Umbilical cord (tissue), 2 donors: Measurements from ENCODE around the gene NAT10. TPM values are rescaled to one million over a fixed set of nuclear protein-coding genes. Genes with fewer than 3 reads are reported as not detected.

ENCODE experiments used
- DNase-seq: peaks from one replicate; pipeline ENCODE4 v3.0.0-alpha.2; 2015; ENCODE audit warnings: low spot score
- total RNA-seq: library from RNA; depleted of rRNA; stranded (reverse); fragments of >200 nt; gene quantifications from one replicate; pipeline ENCODE4 v1.2.3, GENCODE V29; 2014; ENCODE audit warnings: low replicate concordance; ENCODE audit not compliant: insufficient read depth

The NAT10 gene
- total RNA-seq, 1 donor from 2014 or later, result 19.7 TPM

DNA sequence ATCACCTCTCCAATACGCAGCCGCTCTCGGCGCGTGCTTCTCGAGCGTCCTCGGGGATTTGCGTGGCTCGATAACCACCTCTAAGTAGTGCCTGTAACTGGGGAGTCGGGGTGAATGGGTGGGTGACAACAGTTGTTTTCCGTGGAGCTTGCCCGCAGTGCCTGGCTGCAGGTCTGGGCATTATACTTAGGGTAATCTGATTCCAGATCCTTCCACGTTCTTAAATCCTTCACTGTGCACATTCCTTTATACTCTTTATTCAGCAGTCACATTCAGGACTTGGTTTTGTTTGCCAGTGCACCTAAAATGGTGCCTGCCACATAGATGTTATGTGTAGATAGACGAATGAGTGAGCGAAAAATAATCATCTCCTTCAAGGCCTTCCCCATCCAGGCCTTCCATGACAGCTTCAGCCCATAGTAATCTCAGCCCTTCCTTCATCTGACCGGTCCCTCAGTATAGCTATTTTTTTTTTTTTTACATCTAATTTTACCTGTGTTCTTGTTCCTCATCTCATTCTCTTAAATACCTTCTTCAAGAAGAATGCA, 602 bp downstream of the NAT10 start:
- no peak for DNase-seq

- no peak for DNase-seq
Measured at GRCh38 chr11:34111722-34112270, 6.4 kb downstream of the NAT10 start.

DNA sequence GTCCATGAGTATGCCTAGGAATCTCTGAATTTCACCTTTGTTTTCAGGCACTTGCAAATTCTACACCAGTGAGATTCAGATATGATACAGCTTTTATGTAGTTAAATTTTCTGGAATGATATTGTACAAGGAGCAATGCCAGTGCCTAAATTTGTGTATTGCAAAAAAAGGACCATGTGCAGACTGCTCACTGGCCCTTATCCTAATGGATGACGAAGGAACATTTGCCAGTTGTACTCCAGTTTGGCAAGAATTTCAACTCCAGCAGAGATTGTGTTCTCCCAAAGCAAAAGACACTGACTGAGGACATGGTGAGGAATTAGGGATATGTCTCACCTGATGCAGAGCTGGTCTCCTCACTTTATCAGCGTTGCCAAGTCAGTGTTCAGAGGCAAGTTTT, 8.6 kb downstream of the NAT10 start:
- DNase-seq, result no peak

GRCh38 chr11:34114471-34114870, 9.0 kb downstream of the NAT10 start:
- no peak for DNase-seq

DNA sequence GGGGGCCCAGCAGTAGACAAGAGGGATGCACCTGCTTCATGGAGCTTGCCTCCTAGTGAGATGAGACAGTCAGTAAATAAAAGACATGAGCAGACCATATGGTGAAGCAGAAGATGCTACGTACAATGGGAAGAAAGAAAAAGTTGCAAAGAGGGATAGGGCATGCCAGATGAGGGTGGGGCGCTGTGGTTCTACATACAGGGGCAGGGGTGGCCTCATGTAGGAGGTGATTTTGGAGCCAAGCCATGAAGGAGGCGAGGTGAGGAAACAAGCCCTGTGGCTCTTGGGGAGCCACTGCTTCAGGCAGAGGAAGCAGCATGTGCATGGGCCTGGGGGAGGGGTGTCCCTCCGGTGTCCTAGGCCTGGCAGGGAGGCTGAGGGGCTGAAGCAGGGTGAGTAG, 15.2 kb downstream of the NAT10 start:
- DNase-seq, result no peak

DNA sequence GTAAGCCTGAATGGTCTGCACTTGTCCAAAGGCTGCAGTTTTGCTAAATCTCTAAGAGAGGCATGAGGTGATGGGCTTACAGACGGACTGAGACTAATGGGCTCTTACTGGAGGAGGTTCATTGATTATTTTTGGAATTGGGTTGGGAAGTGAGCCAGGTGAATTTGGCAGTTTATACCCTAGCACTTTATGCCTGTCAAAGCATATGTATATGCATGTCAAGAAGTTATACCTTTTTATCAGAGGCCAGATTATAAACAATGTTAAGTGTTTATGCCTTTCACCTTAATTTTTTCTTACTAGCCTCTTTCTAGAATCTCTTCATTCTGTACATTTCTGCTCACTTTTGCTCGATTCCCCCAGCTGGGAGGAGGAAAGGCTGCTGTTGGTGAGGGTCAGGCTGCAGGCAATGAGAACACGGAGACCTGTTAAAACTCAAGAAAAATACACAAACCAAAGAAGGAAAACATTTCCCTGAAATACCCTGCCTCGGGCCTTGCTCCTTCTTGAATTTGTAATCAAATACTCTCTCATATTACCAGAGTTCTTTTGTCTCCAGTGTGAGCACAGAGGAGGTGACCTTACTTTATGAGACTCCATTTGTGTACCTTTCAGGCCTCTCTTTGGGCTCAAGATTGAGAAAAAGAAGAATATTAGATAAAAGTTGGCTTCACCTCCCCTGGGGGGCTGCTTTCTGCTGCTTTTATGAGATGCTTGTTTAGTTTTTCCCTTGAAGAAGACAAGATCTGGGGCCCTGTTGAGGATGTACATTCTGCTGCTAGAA, 19.6 kb downstream of the NAT10 start:
- no peak for DNase-seq

GRCh38 chr11:34126959-34127848, 21.8 kb downstream of the NAT10 start:
- DNase-seq, result no peak

DNA sequence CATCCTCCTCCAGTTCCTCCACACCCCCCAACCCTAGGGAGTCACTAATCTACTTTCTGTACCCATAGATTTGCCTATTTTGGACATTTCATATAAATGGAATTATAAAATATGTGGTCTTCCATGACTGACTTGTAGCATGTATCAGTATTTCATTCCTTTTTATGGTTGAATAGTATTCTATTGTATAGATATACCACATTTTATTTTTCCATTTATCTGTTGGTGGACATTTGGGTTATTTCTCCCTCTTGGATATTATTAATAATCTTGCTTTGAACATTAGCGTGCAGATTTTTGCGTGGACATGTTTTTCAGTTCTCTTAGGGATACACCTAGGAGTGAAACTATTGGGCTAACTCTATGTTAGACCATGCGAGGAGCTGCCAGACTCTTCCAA, 23.4 kb downstream of the NAT10 start:
- no peak for DNase-seq

GRCh38 chr11:34132261-34132965, 27.0 kb downstream of the NAT10 start:
- DNase-seq, result no peak

DNA sequence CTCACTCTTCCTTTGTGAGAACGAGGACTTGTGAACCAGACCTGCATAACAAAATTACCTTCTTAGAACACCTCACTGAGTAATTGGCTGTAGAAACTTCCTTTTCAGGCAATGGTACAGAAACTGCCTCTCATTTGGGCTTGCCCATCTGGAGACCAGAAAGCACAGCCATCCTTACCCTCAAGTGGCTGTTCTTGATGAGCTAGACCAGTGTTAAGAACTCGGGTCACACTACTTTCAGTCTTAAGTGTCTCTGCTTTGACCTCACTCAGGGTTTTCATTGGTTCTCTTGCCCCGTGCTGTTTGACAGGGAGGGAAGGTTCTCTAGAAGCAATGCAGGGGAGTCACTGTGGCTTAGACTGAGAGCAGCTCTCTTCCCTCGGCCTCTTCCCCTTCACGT, 29.3 kb downstream of the NAT10 start:
- DNase-seq, result no peak

- DNase-seq, result no peak
Measured at GRCh38 chr11:34135439-34135838, 30.0 kb downstream of the NAT10 start.

DNA sequence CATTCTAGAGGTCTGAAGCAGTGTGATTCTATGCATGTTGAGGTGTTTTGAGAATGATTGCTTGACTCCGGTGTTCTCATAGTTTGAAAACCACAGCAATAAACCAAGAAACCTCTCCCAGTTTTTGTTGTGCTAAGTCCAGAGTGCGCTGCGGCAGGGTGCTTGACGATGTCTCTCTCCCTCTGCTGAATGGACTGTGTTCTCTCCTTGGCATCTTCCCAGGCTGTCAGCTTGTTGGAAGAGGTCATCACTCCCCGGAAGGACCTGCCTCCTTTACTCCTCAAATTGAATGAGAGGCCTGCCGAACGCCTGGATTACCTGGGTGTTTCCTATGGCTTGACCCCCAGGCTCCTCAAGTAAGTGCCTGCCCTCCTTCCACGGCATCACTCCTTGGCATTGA, 31.0 kb downstream of the NAT10 start:
- DNase-seq, result no peak

GRCh38 chr11:34139346-34139745, 33.9 kb downstream of the NAT10 start:
- no peak for DNase-seq

DNA sequence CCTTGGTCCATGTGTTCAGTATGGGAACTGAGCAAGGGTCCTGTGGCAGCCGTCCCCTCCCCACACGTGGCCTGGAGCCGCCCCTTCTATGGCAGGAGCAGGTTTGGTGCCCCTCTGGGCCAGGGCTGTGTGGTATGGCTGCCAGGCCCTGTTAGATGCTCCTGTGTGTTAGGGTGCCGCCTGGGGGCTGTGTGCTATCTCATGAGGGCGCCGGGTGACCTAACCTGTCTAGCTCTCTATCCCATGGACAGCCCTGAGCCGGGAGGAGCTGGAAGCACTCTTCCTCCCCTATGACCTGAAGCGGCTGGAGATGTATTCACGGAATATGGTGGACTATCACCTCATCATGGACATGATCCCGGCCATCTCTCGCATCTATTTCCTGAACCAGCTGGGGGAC, 34.7 kb downstream of the NAT10 start:
- DNase-seq, result no peak

DNA sequence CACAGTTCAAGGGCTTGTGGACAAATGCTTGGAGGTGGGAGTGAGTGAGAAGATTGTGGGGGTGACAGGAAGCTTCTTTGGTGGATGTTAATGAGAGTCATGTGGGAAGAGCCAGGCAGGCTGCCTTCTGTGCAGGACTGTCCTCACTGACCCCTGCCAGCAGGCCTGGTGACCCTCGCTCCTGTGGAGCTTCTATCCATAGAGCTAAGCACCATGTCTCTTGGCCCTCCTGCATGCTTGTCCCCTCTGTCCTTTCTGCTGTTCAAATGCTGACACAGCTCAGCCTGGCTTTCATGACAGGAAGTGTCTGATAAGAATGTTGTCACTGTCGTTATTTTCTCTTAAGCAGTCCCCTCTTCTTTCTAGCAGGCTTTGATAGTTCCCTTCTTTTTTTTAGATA, 37.6 kb downstream of the NAT10 start:
- DNase-seq, result no peak

DNA sequence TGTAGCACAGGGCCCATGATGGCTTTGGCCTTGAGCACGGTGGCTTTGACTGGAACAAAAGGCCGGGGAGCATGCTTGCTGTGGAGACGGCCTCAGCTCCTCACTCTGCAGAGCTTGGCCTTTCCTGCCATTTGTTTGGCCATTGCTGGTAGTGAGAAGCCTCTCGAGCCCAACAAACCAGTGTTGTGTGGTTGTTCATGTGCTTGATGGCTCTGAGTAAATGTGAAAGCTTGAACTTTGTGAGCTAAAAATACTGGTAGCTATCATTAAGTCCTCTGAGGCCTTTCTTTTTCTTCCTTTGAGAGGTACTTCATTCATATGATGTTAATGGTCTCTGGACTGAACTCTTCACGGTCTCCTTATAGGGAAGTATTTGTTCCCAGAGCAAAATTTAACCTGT, 39.6 kb downstream of the NAT10 start:
- no peak for DNase-seq

GRCh38 chr11:34145847-34146381, 40.5 kb downstream of the NAT10 start:
- DNase-seq, result no peak

DNA sequence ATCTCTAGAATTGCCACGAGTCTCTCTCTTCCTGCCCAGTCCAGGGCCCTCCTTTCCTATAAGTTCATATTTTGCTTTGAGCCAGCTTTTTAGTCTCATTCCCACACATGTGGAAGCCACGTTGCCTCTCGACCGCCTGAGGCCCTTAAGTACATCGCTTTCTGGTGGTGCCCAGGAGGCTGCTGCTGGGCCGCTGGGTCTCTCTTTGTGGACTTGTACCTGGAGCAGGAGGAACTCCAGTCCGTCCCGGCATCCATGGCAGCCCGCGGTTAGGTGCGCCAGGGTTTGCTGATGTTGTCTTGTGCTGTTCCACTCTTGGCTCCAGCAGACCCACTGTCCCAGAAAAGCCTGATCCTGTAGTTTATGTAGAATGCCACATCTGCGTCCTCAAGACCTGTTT, 41.0 kb downstream of the NAT10 start:
- DNase-seq, result no peak

- no peak for DNase-seq
Measured at GRCh38 chr11:34146866-34147265, 41.4 kb downstream of the NAT10 start.

DNA sequence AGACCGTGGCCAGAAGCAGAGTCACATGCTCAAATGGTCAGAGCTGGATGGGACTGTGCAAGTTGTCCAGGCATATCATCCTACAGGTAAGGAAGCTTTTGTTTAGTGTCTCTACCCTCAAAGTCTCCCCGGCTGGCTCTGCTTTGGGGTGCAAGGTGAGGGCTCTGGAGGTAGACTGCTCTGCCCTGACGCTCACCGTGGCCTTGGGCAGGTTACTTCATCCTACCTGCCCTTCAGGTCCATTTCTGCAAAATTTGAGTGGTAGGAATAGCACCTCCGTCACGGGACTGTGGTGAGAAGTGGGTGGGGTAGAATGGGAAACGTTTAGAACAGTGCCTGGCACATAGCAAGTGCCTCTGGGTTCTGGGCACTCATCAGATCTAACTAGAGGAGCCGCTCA, 42.2 kb downstream of the NAT10 start:
- DNase-seq, result no peak

DNA sequence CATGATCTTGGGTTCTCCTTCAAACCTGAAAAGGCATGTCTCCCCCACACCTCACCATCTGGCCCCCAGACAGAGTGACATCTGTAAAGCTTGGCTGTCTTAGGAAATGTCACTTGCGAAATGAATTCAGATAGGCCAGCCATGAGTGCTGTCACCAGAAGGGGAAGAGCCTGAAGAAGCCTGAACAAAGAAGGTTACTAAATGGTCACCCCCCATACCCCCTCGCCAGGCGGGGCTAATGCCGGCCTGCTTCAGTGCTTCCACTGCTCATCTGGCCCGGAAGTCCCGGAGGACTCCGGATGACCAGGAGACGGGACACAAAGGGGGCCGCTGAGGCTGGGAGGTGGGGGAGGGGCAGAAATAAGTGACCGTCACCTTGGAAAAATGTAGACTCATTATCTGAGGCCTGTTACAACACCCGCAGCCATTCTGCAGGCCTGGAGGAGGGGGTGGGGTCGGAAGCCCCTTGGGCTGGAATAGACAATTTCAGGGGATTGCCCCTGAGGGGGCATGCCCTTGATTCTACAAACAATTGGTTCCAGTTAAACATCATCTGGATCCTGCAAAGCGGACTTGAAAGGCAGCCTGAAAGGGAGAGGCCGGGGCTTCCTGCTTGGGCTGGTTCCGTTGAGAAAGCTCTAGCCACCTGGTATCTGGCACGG, 43.2 kb downstream of the NAT10 start:
- DNase-seq, result no peak
